Thyroid gland (tissue), 4 donors: ENCODE data around the gene KDM4B. TPM values are rescaled to one million over a fixed set of nuclear protein-coding genes. Genes with fewer than 3 reads are reported as not detected.

Experiments used
- DNase-seq, 2 donors: peaks; one replicate each; pipeline ENCODE4 v3.0.0-alpha.2; 2019
- H3K27ac ChIP-seq, 3 donors: fragments of 200-600 bp; sonication (generic); 1 replicate in 2 of 3; 2 replicates in 1 of 3; pipeline ENCODE4 v1.5.1; 2016 to 2019; ENCODE audit warnings: mild to moderate bottlenecking in 1 of 3, moderate library complexity in 1 of 3
- H3K27me3 ChIP-seq: fragments of 200-600 bp; sonication (generic); one replicate; pipeline ENCODE4 v1.5.1; 2019
- H3K36me3 ChIP-seq, 2 donors: fragments of 200-600 bp; sonication (generic); one replicate each; pipeline ENCODE4 v1.5.1; 2016 to 2019
- H3K4me1 ChIP-seq, 2 donors: fragments of 200-600 bp; sonication (generic); one replicate each; pipeline ENCODE4 v1.5.1; 2017 to 2019
- H3K4me3 ChIP-seq, 3 donors: fragments of 200-600 bp; sonication (generic); replicated peaks in 1 of 3; 1 replicate in 2 of 3; 2 replicates in 1 of 3; pipeline ENCODE4 v1.5.1; 2016; ENCODE audit warnings: mild to moderate bottlenecking in 1 of 3
- H3K9me3 ChIP-seq: fragments of 200-600 bp; sonication (generic); one replicate; pipeline ENCODE4 v1.5.1; 2017
- POLR2A ChIP-seq, 2 donors: fragments of 450-650 bp; IDR thresholded peaks; one replicate each; pipeline ENCODE4 v1.6.1; 2017; ENCODE audit warnings: antibody characterized with exemption in 2 of 2, mild to moderate bottlenecking in 2 of 2, moderate library complexity in 1 of 2
- WGBS, 2 donors: methylation state at CpG; one replicate each; pipeline ENCODE4 v1.1.5; 2017; 5-methylcytosine and 5-hydroxymethylcytosine counted together
- intact Hi-C: fragments of 100-400 bp; cut with DNase I; formaldehyde crosslinking; loops from one replicate; pipeline ENCODE4 v1.15.1; 2023
- total RNA-seq, 4 donors: library from RNA; depleted of rRNA; stranded (reverse); fragments of >200 nt; gene quantifications; one replicate each; pipeline ENCODE4 v1.2.3, GENCODE V29; 2016
- TF ChIP-seq, protein P1 (sequence below), 6 experiments: fragments of 200-600 bp in 3 of 6; fragments of 450-650 bp in 3 of 6; sonication (generic) in 3 of 6; IDR thresholded peaks; one replicate each; pipeline ENCODE4 v1.5.1; 2016 to 2019; ENCODE audit warnings: antibody characterized with exemption in 6 of 6, mild to moderate bottlenecking in 2 of 6, inconsistent platforms in 1 of 6, moderate library complexity in 1 of 6

Gene KDM4B
- total RNA-seq, 4 donors from 2014 or later, result 44.3 to 87.2 (median 75.8) TPM

- Histone ChIP-seq H3K4me3 (no peak overlapping the region), H3K27ac (peak overlapping the region in 1 of 3 donors; percentile 26), H3K4me1 (peaks cover 0 to 6% of the 10 kb centered on the region in 2 donors), H3K36me3 (peaks cover 8 to 13% of the 10 kb centered on the region in 2 donors), H3K9me3 (no peaks in the 10 kb centered on the region), H3K27me3 (no peaks in the 10 kb centered on the region)
- peak; percentile 71 to 77 for DNase-seq
- intact Hi-C loops, result no loop called here
- WGBS, 2 donors, result 68 to 85% methylated on average over 25 of the region's 38 CpGs
- TF ChIP-seq, protein P1, sequence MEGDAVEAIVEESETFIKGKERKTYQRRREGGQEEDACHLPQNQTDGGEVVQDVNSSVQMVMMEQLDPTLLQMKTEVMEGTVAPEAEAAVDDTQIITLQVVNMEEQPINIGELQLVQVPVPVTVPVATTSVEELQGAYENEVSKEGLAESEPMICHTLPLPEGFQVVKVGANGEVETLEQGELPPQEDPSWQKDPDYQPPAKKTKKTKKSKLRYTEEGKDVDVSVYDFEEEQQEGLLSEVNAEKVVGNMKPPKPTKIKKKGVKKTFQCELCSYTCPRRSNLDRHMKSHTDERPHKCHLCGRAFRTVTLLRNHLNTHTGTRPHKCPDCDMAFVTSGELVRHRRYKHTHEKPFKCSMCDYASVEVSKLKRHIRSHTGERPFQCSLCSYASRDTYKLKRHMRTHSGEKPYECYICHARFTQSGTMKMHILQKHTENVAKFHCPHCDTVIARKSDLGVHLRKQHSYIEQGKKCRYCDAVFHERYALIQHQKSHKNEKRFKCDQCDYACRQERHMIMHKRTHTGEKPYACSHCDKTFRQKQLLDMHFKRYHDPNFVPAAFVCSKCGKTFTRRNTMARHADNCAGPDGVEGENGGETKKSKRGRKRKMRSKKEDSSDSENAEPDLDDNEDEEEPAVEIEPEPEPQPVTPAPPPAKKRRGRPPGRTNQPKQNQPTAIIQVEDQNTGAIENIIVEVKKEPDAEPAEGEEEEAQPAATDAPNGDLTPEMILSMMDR (IDR thresholded peaks at IDR 0.05), result no peak
- no peak for TF ChIP-seq POLR2A (IDR thresholded peaks at IDR 0.05)
Measured at GRCh38 chr19:5063873-5064645, 95.1 kb downstream of the KDM4B start.

- H3K36me3 ChIP-seq, result peaks cover 8 to 10% of the 10 kb centered on the region in 2 donors
- intact Hi-C loops, result no loop called here
Measured at GRCh38 chr19:5064896-5065295, 96.0 kb downstream of the KDM4B start.

GRCh38 chr19:5065663-5066093, 96.8 kb downstream of the KDM4B start:
- intact Hi-C loops, result no loop called here
- DNase-seq, result no peak

More at GRCh38 chr19:5064896-5065295, 96.0 kb downstream of the KDM4B start:
- Histone ChIP-seq H3K27ac (no peak overlapping the region), H3K4me3 (no peak overlapping the region), H3K27me3 (no peaks in the 10 kb centered on the region), H3K4me1 (peaks cover 0 to 6% of the 10 kb centered on the region in 2 donors), H3K9me3 (no peaks in the 10 kb centered on the region)
- 93 to 97% methylated on average over 5 to 8 of the region's 19 CpGs for WGBS, 2 donors
- no peak for DNase-seq
- TF ChIP-seq, protein P1 (IDR thresholded peaks at IDR 0.05), result no peak
- no peak for TF ChIP-seq POLR2A (IDR thresholded peaks at IDR 0.05)

GRCh38 chr19:5066768-5067167, 97.9 kb downstream of the KDM4B start:
- H3K9me3 ChIP-seq, result no peaks in the 10 kb centered on the region
- DNase-seq, result no peak
- H3K27me3 ChIP-seq, result no peaks in the 10 kb centered on the region
- H3K4me1 ChIP-seq, result peaks cover 0 to 6% of the 10 kb centered on the region in 2 donors
- intact Hi-C loops, result no loop called here
- no peak overlapping the region for H3K4me3 ChIP-seq
- 95 to 97% methylated on average over 11 of the region's 14 CpGs for WGBS, 2 donors
- TF ChIP-seq, protein P1 (IDR thresholded peaks at IDR 0.05), result no peak
- no peak for TF ChIP-seq POLR2A (IDR thresholded peaks at IDR 0.05)
- H3K36me3 ChIP-seq, result peaks cover 14 to 16% of the 10 kb centered on the region in 2 donors
- H3K27ac ChIP-seq, result no peak overlapping the region

More at GRCh38 chr19:5065663-5066093, 96.8 kb downstream of the KDM4B start:
- Histone ChIP-seq H3K27ac (no peak overlapping the region), H3K4me1 (peaks cover 0 to 6% of the 10 kb centered on the region in 2 donors), H3K36me3 (peaks cover 8 to 10% of the 10 kb centered on the region in 2 donors), H3K27me3 (no peaks in the 10 kb centered on the region), H3K9me3 (no peaks in the 10 kb centered on the region), H3K4me3 (no peak overlapping the region)
- TF ChIP-seq, protein P1 (IDR thresholded peaks at IDR 0.05), result no peak
- TF ChIP-seq POLR2A (IDR thresholded peaks at IDR 0.05), result no peak
- WGBS, 2 donors, result 95 to 96% methylated on average over 14 to 24 of the region's 24 CpGs

GRCh38 chr19:5067678-5068077, 98.8 kb downstream of the KDM4B start:
- WGBS, 2 donors, result 84 to 88% methylated on average over 12 of the region's 12 CpGs
- peaks cover 7 to 20% of the 10 kb centered on the region in 2 donors for H3K36me3 ChIP-seq
- intact Hi-C loops, result no loop called here

More at GRCh38 chr19:5067678-5068077, 98.8 kb downstream of the KDM4B start:
- no peak for TF ChIP-seq POLR2A (IDR thresholded peaks at IDR 0.05)
- TF ChIP-seq, protein P1 (IDR thresholded peaks at IDR 0.05), result no peak
- Histone ChIP-seq H3K4me1 (peaks cover 0 to 6% of the 10 kb centered on the region in 2 donors), H3K27me3 (no peaks in the 10 kb centered on the region), H3K9me3 (no peaks in the 10 kb centered on the region), H3K4me3 (no peak overlapping the region), H3K27ac (no peak overlapping the region)
- DNase-seq, result no peak
